HEK293 (cell line): ENCODE results near the gene FBLN2.

Source experiments
- CTCF ChIA-PET: fragments of 350-600 bp; formaldehyde crosslinking; extraction: SDS; loops from one replicate; lab custom pipeline; 2021; ENCODE audit warnings: antibody characterized with exemption; lab: Yijun Ruan, JAX
- POLR2A ChIA-PET: fragments of 300-600 bp; formaldehyde crosslinking; extraction: SDS; loops from one replicate; lab custom pipeline; 2020; ENCODE audit warnings: antibody characterized with exemption, inconsistent platforms; lab: Yijun Ruan, JAX
- H3K27ac ChIP-seq: fragments of 200-500 bp; sonication (Bioruptor generic); 2 replicates; pipeline ENCODE4 v1.5.1; 2014; ENCODE audit warnings: low read depth, low read length, control low read depth, inconsistent platforms; ENCODE audit errors: extremely low read depth
- H3K36me3 ChIP-seq, 2 experiments: fragments of 200-500 bp in 1 of 2; sonication (Bioruptor generic) in 1 of 2; 1 replicate in 1 of 2; 2 replicates in 1 of 2; pipeline ENCODE4 v1.5.1; 2014 to 2017; ENCODE audit warnings: inconsistent platforms in 2 of 2, low read length in 2 of 2; ENCODE audit not compliant: control insufficient read depth in 2 of 2, insufficient read depth in 1 of 2
- H3K4me1 ChIP-seq: fragments of 200-500 bp; sonication (Bioruptor generic); 2 replicates; pipeline ENCODE4 v1.5.1; 2014; ENCODE audit warnings: mild to moderate bottlenecking, low read length, inconsistent platforms; ENCODE audit not compliant: control insufficient read depth, insufficient read depth
- H3K4me3 ChIP-seq: 2 replicates; pipeline ENCODE4 v1.5.1; 2011; ENCODE audit warnings: low read depth, mild to moderate bottlenecking, control low read depth, low read length, moderate library complexity
- H3K9me3 ChIP-seq: fragments of 200-500 bp; sonication (Bioruptor generic); 2 replicates; pipeline ENCODE4 v1.5.1; 2014; ENCODE audit warnings: low read depth, low read length, inconsistent platforms; ENCODE audit not compliant: control insufficient read depth, insufficient read depth
- KLF8 ChIP-seq: fragments of 450-650 bp; formaldehyde crosslinking; IDR thresholded peaks from 2 replicates; pipeline ENCODE4 v1.5.1; 2016; ENCODE audit warnings: missing biosample characterization, missing genetic modification characterization
- REST ChIP-seq: fragments of 450-650 bp; formaldehyde crosslinking; IDR thresholded peaks from 2 replicates; pipeline ENCODE4 v1.5.1; 2016; ENCODE audit warnings: missing biosample characterization, missing genetic modification characterization
- SP2 ChIP-seq: fragments of 450-650 bp; formaldehyde crosslinking; IDR thresholded peaks from 2 replicates; pipeline ENCODE4 v1.5.1; 2016; ENCODE audit warnings: missing biosample characterization, missing genetic modification characterization
- ZBTB17 ChIP-seq: fragments of 450-650 bp; formaldehyde crosslinking; IDR thresholded peaks from 2 replicates; pipeline ENCODE4 v1.5.1; 2016; ENCODE audit warnings: missing biosample characterization, missing genetic modification characterization
- ZNF398 ChIP-seq: fragments of 450-650 bp; formaldehyde crosslinking; IDR thresholded peaks from 2 replicates; pipeline ENCODE4 v1.5.1; 2017; ENCODE audit warnings: missing biosample characterization, missing genetic modification characterization
- ZNF560 ChIP-seq: fragments of 450-650 bp; formaldehyde crosslinking; IDR thresholded peaks from 2 replicates; pipeline ENCODE4 v1.5.1; 2017; ENCODE audit warnings: missing biosample characterization, missing genetic modification characterization, borderline replicate concordance
- ZNF707 ChIP-seq: fragments of 450-650 bp; formaldehyde crosslinking; IDR thresholded peaks from 2 replicates; pipeline ENCODE4 v1.5.1; 2016; ENCODE audit warnings: missing biosample characterization, missing genetic modification characterization
- ZNF747 ChIP-seq: fragments of 450-650 bp; formaldehyde crosslinking; IDR thresholded peaks from 2 replicates; pipeline ENCODE4 v1.5.1; 2016; ENCODE audit warnings: missing biosample characterization, missing genetic modification characterization
- TF ChIP-seq, protein P1 (sequence below): fragments of 450-650 bp; formaldehyde crosslinking; IDR thresholded peaks from 2 replicates; pipeline ENCODE4 v1.5.1; 2016; ENCODE audit warnings: missing biosample characterization, missing genetic modification characterization
- TF ChIP-seq, protein P2 (sequence below): fragments of 450-650 bp; formaldehyde crosslinking; IDR thresholded peaks from 2 replicates; pipeline ENCODE4 v1.5.1; 2016; ENCODE audit warnings: missing biosample characterization, missing genetic modification characterization
- TF ChIP-seq, protein P3 (sequence below): fragments of 450-650 bp; formaldehyde crosslinking; IDR thresholded peaks from 2 replicates; pipeline ENCODE4 v1.5.1; 2016; ENCODE audit warnings: missing biosample characterization, missing genetic modification characterization

Gene FBLN2

DNA sequence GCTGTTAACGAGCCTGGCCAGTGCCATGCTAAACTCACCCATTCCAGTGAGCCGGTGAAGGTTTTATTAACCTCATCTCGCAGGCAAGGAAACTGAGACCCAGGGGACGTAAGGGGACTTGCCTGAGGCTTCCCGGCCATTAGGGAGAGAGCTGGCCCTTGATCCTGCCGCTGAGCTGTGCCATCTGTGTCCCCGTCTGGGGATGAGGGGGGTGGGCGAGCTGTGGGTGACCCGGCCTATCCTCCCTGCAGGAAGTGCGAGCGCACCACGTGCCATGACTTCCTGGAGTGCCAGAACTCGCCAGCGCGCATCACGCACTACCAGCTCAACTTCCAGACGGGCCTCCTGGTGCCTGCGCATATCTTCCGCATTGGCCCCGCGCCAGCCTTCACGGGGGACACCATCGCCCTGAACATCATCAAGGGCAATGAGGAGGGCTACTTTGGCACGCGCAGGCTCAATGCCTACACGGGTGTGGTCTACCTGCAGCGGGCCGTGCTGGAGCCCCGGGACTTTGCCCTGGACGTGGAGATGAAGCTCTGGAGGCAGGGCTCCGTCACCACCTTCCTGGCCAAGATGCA, 88.5 kb downstream of the FBLN2 start (continued):
- TF ChIP-seq REST (tag by site-specific recombination) (no peak), ZBTB17 (tag by site-specific recombination) (no peak), ZNF398 (tag by site-specific recombination) (no peak)

DNA sequence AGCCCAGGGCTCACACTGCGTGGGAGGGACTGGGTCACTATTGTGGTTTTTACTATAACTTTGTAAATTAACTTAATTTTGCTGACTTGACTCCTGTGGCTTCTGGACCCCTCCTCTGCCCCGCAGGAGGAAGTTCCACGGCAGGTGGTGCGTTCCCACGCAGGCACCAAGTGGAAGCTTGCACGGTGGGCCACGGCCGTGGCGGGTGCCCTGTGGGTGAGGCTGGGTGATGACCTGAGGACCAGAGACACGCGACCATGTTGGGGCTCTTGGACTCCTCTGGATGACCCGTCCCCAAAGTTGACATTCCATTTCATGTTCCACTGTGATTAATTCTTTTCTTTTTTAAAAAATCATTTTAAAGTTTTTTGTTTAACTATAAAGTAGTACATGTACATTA, 89.0 kb downstream of the FBLN2 start:
- H3K9me3 ChIP-seq: no peaks in the 10 kb centered on the region
- TF ChIP-seq ZNF747 (tag by site-specific recombination) (no peak), KLF8 (no peak), ZNF707 (tag by site-specific recombination) (no peak), SP2 (tag by site-specific recombination) (no peak), ZNF560 (tag by site-specific recombination) (no peak), ZBTB17 (tag by site-specific recombination) (no peak)
- TF ChIP-seq, protein P1, sequence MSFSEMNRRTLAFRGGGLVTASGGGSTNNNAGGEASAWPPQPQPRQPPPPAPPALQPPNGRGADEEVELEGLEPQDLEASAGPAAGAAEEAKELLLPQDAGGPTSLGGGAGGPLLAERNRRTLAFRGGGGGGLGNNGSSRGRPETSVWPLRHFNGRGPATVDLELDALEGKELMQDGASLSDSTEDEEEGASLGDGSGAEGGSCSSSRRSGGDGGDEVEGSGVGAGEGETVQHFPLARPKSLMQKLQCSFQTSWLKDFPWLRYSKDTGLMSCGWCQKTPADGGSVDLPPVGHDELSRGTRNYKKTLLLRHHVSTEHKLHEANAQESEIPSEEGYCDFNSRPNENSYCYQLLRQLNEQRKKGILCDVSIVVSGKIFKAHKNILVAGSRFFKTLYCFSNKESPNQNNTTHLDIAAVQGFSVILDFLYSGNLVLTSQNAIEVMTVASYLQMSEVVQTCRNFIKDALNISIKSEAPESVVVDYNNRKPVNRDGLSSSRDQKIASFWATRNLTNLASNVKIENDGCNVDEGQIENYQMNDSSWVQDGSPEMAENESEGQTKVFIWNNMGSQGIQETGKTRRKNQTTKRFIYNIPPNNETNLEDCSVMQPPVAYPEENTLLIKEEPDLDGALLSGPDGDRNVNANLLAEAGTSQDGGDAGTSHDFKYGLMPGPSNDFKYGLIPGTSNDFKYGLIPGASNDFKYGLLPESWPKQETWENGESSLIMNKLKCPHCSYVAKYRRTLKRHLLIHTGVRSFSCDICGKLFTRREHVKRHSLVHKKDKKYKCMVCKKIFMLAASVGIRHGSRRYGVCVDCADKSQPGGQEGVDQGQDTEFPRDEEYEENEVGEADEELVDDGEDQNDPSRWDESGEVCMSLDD (tag by site-specific recombination): no peak
- TF ChIP-seq, protein P2, sequence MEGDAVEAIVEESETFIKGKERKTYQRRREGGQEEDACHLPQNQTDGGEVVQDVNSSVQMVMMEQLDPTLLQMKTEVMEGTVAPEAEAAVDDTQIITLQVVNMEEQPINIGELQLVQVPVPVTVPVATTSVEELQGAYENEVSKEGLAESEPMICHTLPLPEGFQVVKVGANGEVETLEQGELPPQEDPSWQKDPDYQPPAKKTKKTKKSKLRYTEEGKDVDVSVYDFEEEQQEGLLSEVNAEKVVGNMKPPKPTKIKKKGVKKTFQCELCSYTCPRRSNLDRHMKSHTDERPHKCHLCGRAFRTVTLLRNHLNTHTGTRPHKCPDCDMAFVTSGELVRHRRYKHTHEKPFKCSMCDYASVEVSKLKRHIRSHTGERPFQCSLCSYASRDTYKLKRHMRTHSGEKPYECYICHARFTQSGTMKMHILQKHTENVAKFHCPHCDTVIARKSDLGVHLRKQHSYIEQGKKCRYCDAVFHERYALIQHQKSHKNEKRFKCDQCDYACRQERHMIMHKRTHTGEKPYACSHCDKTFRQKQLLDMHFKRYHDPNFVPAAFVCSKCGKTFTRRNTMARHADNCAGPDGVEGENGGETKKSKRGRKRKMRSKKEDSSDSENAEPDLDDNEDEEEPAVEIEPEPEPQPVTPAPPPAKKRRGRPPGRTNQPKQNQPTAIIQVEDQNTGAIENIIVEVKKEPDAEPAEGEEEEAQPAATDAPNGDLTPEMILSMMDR (tag by site-specific recombination): no peak
- TF ChIP-seq, protein P3, sequence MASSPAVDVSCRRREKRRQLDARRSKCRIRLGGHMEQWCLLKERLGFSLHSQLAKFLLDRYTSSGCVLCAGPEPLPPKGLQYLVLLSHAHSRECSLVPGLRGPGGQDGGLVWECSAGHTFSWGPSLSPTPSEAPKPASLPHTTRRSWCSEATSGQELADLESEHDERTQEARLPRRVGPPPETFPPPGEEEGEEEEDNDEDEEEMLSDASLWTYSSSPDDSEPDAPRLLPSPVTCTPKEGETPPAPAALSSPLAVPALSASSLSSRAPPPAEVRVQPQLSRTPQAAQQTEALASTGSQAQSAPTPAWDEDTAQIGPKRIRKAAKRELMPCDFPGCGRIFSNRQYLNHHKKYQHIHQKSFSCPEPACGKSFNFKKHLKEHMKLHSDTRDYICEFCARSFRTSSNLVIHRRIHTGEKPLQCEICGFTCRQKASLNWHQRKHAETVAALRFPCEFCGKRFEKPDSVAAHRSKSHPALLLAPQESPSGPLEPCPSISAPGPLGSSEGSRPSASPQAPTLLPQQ (tag by site-specific recombination): no peak
- H3K4me1 ChIP-seq: no peaks in the 10 kb centered on the region
- POLR2A ChIA-PET: no interaction called here
- no peak overlapping the region for H3K27ac ChIP-seq
- H3K4me3 ChIP-seq: no peak overlapping the region
- CTCF ChIA-PET: interaction anchor here (1.2 to 1.6 kb wide), 5 partner anchors 9 to 247 kb away, joined by 3 to 6 read pairs (median 5); no protein-coding TSS in a partner anchor
- H3K36me3 ChIP-seq: no peaks in the 10 kb centered on the region
